HG03139 (cell line): Measurements from ENCODE around the gene COL13A1.

Experiments used
- ATAC-seq: cut with Tn5 transposase; IDR thresholded peaks from one replicate; pipeline ENCODE4 v1.9.1; 2021; ENCODE audit not compliant: unreplicated experiment

The COL13A1 gene

GRCh38 chr10:69866246-69866687 is 64.6 kb downstream of the COL13A1 start:
- no peak for ATAC-seq

GRCh38 chr10:69866688-69867461 is 65.2 kb downstream of the COL13A1 start:
- ATAC-seq, result no peak

GRCh38 chr10:69867699-69868558 is 66.2 kb downstream of the COL13A1 start:
- no peak for ATAC-seq

- ATAC-seq, result no peak
Measured at GRCh38 chr10:69868821-69869220, 67.1 kb downstream of the COL13A1 start.

GRCh38 chr10:69869291-69869961 is 67.7 kb downstream of the COL13A1 start:
- ATAC-seq, result no peak

- ATAC-seq, result no peak
Measured at GRCh38 chr10:69870591-69870990, 68.9 kb downstream of the COL13A1 start.

- ATAC-seq, result no peak
Measured at GRCh38 chr10:69871074-69871473, 69.4 kb downstream of the COL13A1 start.

GRCh38 chr10:69872323-69872722 is 70.6 kb downstream of the COL13A1 start:
- no peak for ATAC-seq

GRCh38 chr10:69873135-69873639 is 71.5 kb downstream of the COL13A1 start:
- ATAC-seq, result no peak

- no peak for ATAC-seq
Measured at GRCh38 chr10:69874449-69874848, 72.7 kb downstream of the COL13A1 start.

GRCh38 chr10:69875856-69876255 is 74.2 kb downstream of the COL13A1 start:
- no peak for ATAC-seq

- ATAC-seq, result no peak
Measured at GRCh38 chr10:69876286-69876685, 74.6 kb downstream of the COL13A1 start.

- no peak for ATAC-seq
Measured at GRCh38 chr10:69876931-69877330, 75.2 kb downstream of the COL13A1 start.

- no peak for ATAC-seq
Measured at GRCh38 chr10:69878038-69878437, 76.3 kb downstream of the COL13A1 start.

GRCh38 chr10:69878951-69879350 is 77.2 kb downstream of the COL13A1 start:
- no peak for ATAC-seq

- ATAC-seq, result no peak
Measured at GRCh38 chr10:69879634-69880257, 78.0 kb downstream of the COL13A1 start.

GRCh38 chr10:69880301-69881081 is 78.8 kb downstream of the COL13A1 start:
- no peak for ATAC-seq

- ATAC-seq, result no peak
Measured at GRCh38 chr10:69881202-69881601, 79.5 kb downstream of the COL13A1 start.

- no peak for ATAC-seq
Measured at GRCh38 chr10:69883310-69884023, 81.8 kb downstream of the COL13A1 start.

GRCh38 chr10:69884024-69884367 is 82.3 kb downstream of the COL13A1 start:
- no peak for ATAC-seq
